SK-N-SH (cell line): ENCODE results near the gene SPATA19. TPM values are rescaled to one million over a fixed set of nuclear protein-coding genes. Genes with fewer than 3 reads are reported as not detected.

ENCODE experiments used
- CTCF ChIA-PET: fragments of 300-600, 350-600 bp; formaldehyde crosslinking; extraction: SDS; loops from one replicate; lab custom pipeline; 2021; lab: Yijun Ruan, JAX
- POLR2A ChIA-PET: fragments of 350-600 bp; sonication (Branson Sonifier 250); formaldehyde crosslinking; extraction: SDS; loops from one replicate; lab custom pipeline; 2020; ENCODE audit warnings: antibody characterized with exemption, inconsistent platforms; lab: Yijun Ruan, JAX
- DNase-seq: peaks from one replicate; pipeline ENCODE4 v3.0.0; 2012
- H2AFZ ChIP-seq: fragments of 200-600 bp; sonication (generic); 2 replicates; pipeline ENCODE4 v1.8.1; 2016; ENCODE audit warnings: antibody characterized with exemption, mild to moderate bottlenecking, low read depth
- H3F3A ChIP-seq: fragments of 200-600 bp; sonication (generic); replicated peaks from 2 replicates; pipeline ENCODE3; 2016; ENCODE audit warnings: antibody characterized with exemption, mild to moderate bottlenecking; ENCODE audit not compliant: insufficient read depth
- H3K27ac ChIP-seq, 2 experiments: fragments of 200-500 bp in 1 of 2; fragments of 200-600 bp in 1 of 2; sonication (Bioruptor generic) in 1 of 2; sonication (generic), shearing (Covaris generic) in 1 of 2; 2 replicates each; pipeline versions ENCODE4 v1.5.1 to v1.6.1; 2014 to 2016; ENCODE audit warnings: low read depth in 2 of 2, inconsistent platforms in 1 of 2, low read length in 1 of 2, mild to moderate bottlenecking in 1 of 2, mixed read lengths in 1 of 2
- H3K27me3 ChIP-seq: fragments of 200-600 bp; sonication (generic), shearing (Covaris generic); 2 replicates; pipeline ENCODE4 v1.6.1; 2016; ENCODE audit warnings: mixed run types; ENCODE audit not compliant: insufficient read depth
- H3K36me3 ChIP-seq, 2 experiments: fragments of 200-500 bp in 1 of 2; fragments of 200-600 bp in 1 of 2; sonication (Bioruptor generic) in 1 of 2; sonication (generic) in 1 of 2; replicated peaks in 1 of 2; 2 replicates each; pipeline versions ENCODE3 to v1.5.1; 2014 to 2016; ENCODE audit warnings: low read length in 1 of 2, mild to moderate bottlenecking in 1 of 2; ENCODE audit not compliant: insufficient read depth in 2 of 2, control insufficient read depth in 1 of 2
- H3K4me1 ChIP-seq, 2 experiments: fragments of 200-500 bp in 1 of 2; fragments of 200-600 bp in 1 of 2; sonication (Bioruptor generic) in 1 of 2; sonication (generic), shearing (Covaris generic) in 1 of 2; 2 replicates each; pipeline versions ENCODE4 v1.5.1 to v1.6.1; 2014 to 2016; ENCODE audit warnings: low read depth in 1 of 2, low read length in 1 of 2, mixed run types in 1 of 2; ENCODE audit not compliant: insufficient read depth in 2 of 2, control insufficient read depth in 1 of 2
- H3K4me2 ChIP-seq: fragments of 200-600 bp; sonication (generic), shearing (Covaris generic); 2 replicates; pipeline ENCODE4 v1.6.1; 2017; ENCODE audit warnings: mixed run types
- H3K4me3 ChIP-seq, 2 experiments: fragments of 200-500 bp in 1 of 2; fragments of 200-600 bp in 1 of 2; sonication (Bioruptor generic) in 1 of 2; sonication (generic), shearing (Covaris generic) in 1 of 2; 2 replicates each; pipeline versions ENCODE4 v1.5.1 to v1.8.1; 2014 to 2016; ENCODE audit warnings: low read depth in 2 of 2, inconsistent platforms in 1 of 2, low read length in 1 of 2, mild to moderate bottlenecking in 1 of 2, mixed read lengths in 1 of 2, moderate library complexity in 1 of 2
- H3K79me2 ChIP-seq: fragments of 200-600 bp; sonication (generic); 2 replicates; pipeline ENCODE4 v1.8.1; 2017; ENCODE audit warnings: mild to moderate bottlenecking; ENCODE audit not compliant: insufficient read depth
- H3K9ac ChIP-seq: fragments of 200-600 bp; sonication (generic); 2 replicates; pipeline ENCODE4 v1.6.1; 2017; ENCODE audit warnings: mixed run types
- H3K9me2 ChIP-seq: fragments of 200-600 bp; sonication (generic); 2 replicates; pipeline ENCODE4 v1.6.1; 2017; ENCODE audit warnings: mixed run types
- H3K9me3 ChIP-seq: fragments of 200-600 bp; sonication (generic); 2 replicates; pipeline ENCODE4 v1.6.1; 2017; ENCODE audit warnings: mixed run types, mild to moderate bottlenecking, moderate library complexity
- H4K20me1 ChIP-seq: fragments of 200-600 bp; sonication (generic); 2 replicates; pipeline ENCODE4 v1.6.1; 2017; ENCODE audit warnings: mild to moderate bottlenecking, mixed run types; ENCODE audit not compliant: insufficient read depth
- CTCF ChIP-seq: fragments of 200-600 bp; sonication (generic); IDR thresholded peaks from 2 replicates; pipeline ENCODE4 v1.6.1; 2017; ENCODE audit warnings: antibody characterized with exemption, mild to moderate bottlenecking, moderate library complexity
- ELF1 ChIP-seq: IDR thresholded peaks from 2 replicates; pipeline ENCODE4 v1.4.0; 2012
- FOXJ3 ChIP-seq: sonication (generic); formaldehyde crosslinking; IDR thresholded peaks from 2 replicates; pipeline ENCODE4 v1.5.1; 2020; ENCODE audit warnings: mild to moderate bottlenecking, missing genetic modification reagents
- GABPA ChIP-seq: IDR thresholded peaks from 2 replicates; pipeline ENCODE4 v1.4.0; 2012; ENCODE audit warnings: low read depth, mild to moderate bottlenecking
- POLR2AphosphoS5 ChIP-seq: IDR thresholded peaks from 2 replicates; pipeline ENCODE4 v1.6.1; 2012; ENCODE audit warnings: low read depth, low read length
- RAD21 ChIP-seq: IDR thresholded peaks from 2 replicates; pipeline ENCODE4 v1.6.1; 2012; ENCODE audit warnings: mild to moderate bottlenecking, low read length
- RCOR1 ChIP-seq: fragments of 150-350 bp; IDR thresholded peaks from 2 replicates; pipeline ENCODE4 v1.6.1; 2017; ENCODE audit warnings: antibody characterized with exemption, low read length
- REST ChIP-seq: IDR thresholded peaks from 2 replicates; pipeline ENCODE4 v1.6.1; 2012; ENCODE audit warnings: mild to moderate bottlenecking, low read depth, low read length, moderate library complexity
- USF1 ChIP-seq: IDR thresholded peaks from 2 replicates; pipeline ENCODE4 v1.4.0; 2012; ENCODE audit warnings: low read depth, borderline replicate concordance
- USF2 ChIP-seq: fragments of 150-350 bp; IDR thresholded peaks from 2 replicates; pipeline ENCODE4 v1.6.1; 2017; ENCODE audit warnings: antibody characterized with exemption, low read length, low read depth, borderline replicate concordance
- ZBTB33 ChIP-seq: IDR thresholded peaks from 2 replicates; pipeline ENCODE4 v1.4.0; 2012; ENCODE audit warnings: low read depth, borderline replicate concordance
- WGBS: methylation state at CpG from one replicate; pipeline ENCODE4 v1.1.6; 2017; ENCODE audit warnings: low lambda C conversion rate; 5-methylcytosine and 5-hydroxymethylcytosine counted together
- polyA plus RNA-seq, 3 experiments: library from polyadenylated mRNA; depleted of rRNA; stranded (reverse); fragments of >200 nt; gene quantifications; 2 replicates each; pipeline ENCODE4 v1.2.3, GENCODE V29; 2012

The SPATA19 gene
- polyA plus RNA-seq, 1 of the 3 experiments (the other 2 are of a cell fraction) = not detected

- H3K9ac ChIP-seq = no peak overlapping the region
- H3K4me3 ChIP-seq = no peak overlapping the region
- DNase-seq = no peak
- H3K4me2 ChIP-seq = no peak overlapping the region
- ChIA-PET CTCF (no interaction called here), POLR2A (no interaction called here)
- H3K9me2 ChIP-seq = no peaks in the 10 kb centered on the region
- no peaks in the 10 kb centered on the region for H3K9me3 ChIP-seq
- no peaks in the 10 kb centered on the region for H3K4me1 ChIP-seq
- no peaks in the 10 kb centered on the region for H4K20me1 ChIP-seq
- no peaks in the 10 kb centered on the region for H3K36me3 ChIP-seq
- H3F3A ChIP-seq = no peaks in the 10 kb centered on the region
- 64% methylated on average over 11 of the region's 11 CpGs for WGBS
- H2AFZ ChIP-seq = no peak overlapping the region
- TF ChIP-seq REST = no peak
- no peak for TF ChIP-seq ZBTB33
- no peak for TF ChIP-seq POLR2AphosphoS5
- no peak for TF ChIP-seq RAD21
- no peak for TF ChIP-seq USF1
- no peaks in the 10 kb centered on the region for H3K79me2 ChIP-seq
- H3K27ac ChIP-seq = no peak overlapping the region
- no peaks in the 10 kb centered on the region for H3K27me3 ChIP-seq
These were observed 20.2 kb upstream of the SPATA19 start for GRCh38 chr11:133865466-133865865.

GRCh38 chr11:133864756-133865155, 19.4 kb upstream of the SPATA19 start:
- Histone ChIP-seq H3K4me1 (no peaks in the 10 kb centered on the region), H2AFZ (no peak overlapping the region), H3K27me3 (no peaks in the 10 kb centered on the region)
- DNase-seq = no peak
- TF ChIP-seq FOXJ3 (CRISPR knock-in tag) (no peak), GABPA (no peak), ELF1 (no peak), USF2 (no peak), RCOR1 (no peak), CTCF (no peak)
- TF ChIP-seq, all 33 proteins: peak for 0
- POLR2A ChIA-PET = no interaction called here
- WGBS = 69% methylated on average over 9 of the region's 26 CpGs
- Histone ChIP-seq H3K9me2 (no peaks in the 10 kb centered on the region), H3K9me3 (no peaks in the 10 kb centered on the region; the same call in 1 of the 2 replicates), H3K4me3 (no peak overlapping the region), H4K20me1 (no peaks in the 10 kb centered on the region), H3K27ac (no peak overlapping the region), H3F3A (no peaks in the 10 kb centered on the region), H3K4me2 (no peak overlapping the region), H3K9ac (no peak overlapping the region), H3K36me3 (no peaks in the 10 kb centered on the region), H3K79me2 (no peaks in the 10 kb centered on the region)
- CTCF ChIA-PET = no interaction called here
